Measurements from ENCODE around the gene TMEM220.

The TMEM220 gene

GRCh38 chr17:10775058-10775457 lies 45.2 kb upstream of the TMEM220 start:
- TF ChIP-seq, protein P1, sequence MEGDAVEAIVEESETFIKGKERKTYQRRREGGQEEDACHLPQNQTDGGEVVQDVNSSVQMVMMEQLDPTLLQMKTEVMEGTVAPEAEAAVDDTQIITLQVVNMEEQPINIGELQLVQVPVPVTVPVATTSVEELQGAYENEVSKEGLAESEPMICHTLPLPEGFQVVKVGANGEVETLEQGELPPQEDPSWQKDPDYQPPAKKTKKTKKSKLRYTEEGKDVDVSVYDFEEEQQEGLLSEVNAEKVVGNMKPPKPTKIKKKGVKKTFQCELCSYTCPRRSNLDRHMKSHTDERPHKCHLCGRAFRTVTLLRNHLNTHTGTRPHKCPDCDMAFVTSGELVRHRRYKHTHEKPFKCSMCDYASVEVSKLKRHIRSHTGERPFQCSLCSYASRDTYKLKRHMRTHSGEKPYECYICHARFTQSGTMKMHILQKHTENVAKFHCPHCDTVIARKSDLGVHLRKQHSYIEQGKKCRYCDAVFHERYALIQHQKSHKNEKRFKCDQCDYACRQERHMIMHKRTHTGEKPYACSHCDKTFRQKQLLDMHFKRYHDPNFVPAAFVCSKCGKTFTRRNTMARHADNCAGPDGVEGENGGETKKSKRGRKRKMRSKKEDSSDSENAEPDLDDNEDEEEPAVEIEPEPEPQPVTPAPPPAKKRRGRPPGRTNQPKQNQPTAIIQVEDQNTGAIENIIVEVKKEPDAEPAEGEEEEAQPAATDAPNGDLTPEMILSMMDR (IDR thresholded peaks at IDR 0.05; ENCODE audit: low read length, missing control alignments): no peak
- H3K4me3 ChIP-seq (replicated peaks; ENCODE audit: low read depth, low read length): no peak overlapping the region
- DNase-seq (ENCODE audit: low read depth): no peak

GRCh38 chr17:10773391-10773790 lies 43.6 kb upstream of the TMEM220 start:
- TF ChIP-seq, protein P1 (IDR thresholded peaks at IDR 0.05; ENCODE audit: low read length, missing control alignments): no peak

GRCh38 chr17:10772425-10773380 lies 42.9 kb upstream of the TMEM220 start:
- TF ChIP-seq, protein P1 (IDR thresholded peaks at IDR 0.05; ENCODE audit: low read length, missing control alignments): peak; percentile 64
- DNase-seq (ENCODE audit: low read depth): peak; percentile 7
- H3K4me3 ChIP-seq (replicated peaks; ENCODE audit: low read depth, low read length): no peak overlapping the region

More at GRCh38 chr17:10773391-10773790, 43.6 kb upstream of the TMEM220 start:
- DNase-seq (ENCODE audit: low read depth): no peak
- no peak overlapping the region for H3K4me3 ChIP-seq (replicated peaks; ENCODE audit: low read depth, low read length)

DNA sequence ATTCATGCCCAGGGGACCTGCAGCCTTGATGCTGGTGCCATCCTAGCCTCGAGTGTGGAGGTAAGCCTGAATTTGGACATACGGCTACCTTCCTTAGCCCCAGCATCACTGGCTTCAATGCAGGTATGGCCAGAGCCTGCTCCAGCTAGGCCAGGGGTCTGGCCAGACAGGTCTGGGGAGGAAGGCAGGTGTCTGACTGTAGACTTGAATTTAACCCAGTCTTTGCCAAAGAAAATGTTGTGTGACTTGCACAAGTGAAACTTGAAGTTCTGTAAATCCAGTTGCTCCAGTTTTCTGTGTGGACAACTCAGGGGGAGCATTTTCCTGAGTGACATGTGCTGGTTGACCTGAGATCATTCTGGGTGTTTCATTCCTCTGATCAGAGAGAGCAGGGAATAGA lies 41.3 kb upstream of the TMEM220 start:
- DNase-seq (ENCODE audit: low read depth): no peak
- TF ChIP-seq, protein P1 (IDR thresholded peaks at IDR 0.05; ENCODE audit: low read length, missing control alignments): no peak
- no peak overlapping the region for H3K4me3 ChIP-seq (replicated peaks; ENCODE audit: low read depth, low read length)

- DNase-seq (ENCODE audit: low read depth): no peak
- TF ChIP-seq, protein P1 (IDR thresholded peaks at IDR 0.05; ENCODE audit: low read length, missing control alignments): no peak
- no peak overlapping the region for H3K4me3 ChIP-seq (replicated peaks; ENCODE audit: low read depth, low read length)
These were observed 40.0 kb upstream of the TMEM220 start for GRCh38 chr17:10769840-10770239.

GRCh38 chr17:10768750-10769251 lies 39.0 kb upstream of the TMEM220 start:
- peak; percentile 3 for DNase-seq (ENCODE audit: low read depth)
- no peak overlapping the region for H3K4me3 ChIP-seq (replicated peaks; ENCODE audit: low read depth, low read length)
- TF ChIP-seq, protein P1 (IDR thresholded peaks at IDR 0.05; ENCODE audit: low read length, missing control alignments): no peak
